Measurements from ENCODE around the gene PHLPP1. TPM values are rescaled to one million over a fixed set of nuclear protein-coding genes. Genes with fewer than 3 reads are reported as not detected.

Gene PHLPP1
- total RNA-seq, 1 experiment from 2014 or later, result 14.7 TPM

DNA sequence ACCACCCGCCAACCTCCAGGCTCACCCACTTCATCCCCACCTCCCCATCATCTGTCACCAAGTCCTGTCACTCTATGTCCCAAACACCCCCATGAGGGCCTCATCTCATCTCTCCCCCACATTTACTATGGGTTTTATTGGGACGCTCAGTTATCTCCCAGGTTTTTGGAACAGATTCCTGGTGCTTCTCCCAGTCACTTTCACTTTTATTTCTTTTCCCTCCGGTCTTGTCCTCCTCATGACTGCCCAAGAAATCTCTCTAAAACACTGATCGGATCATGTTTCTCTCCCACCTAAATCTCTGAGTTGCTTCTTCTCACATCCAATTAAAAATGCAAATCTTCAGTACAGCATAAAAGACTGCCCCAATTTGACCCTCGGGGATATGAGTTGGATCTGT, 273.1 kb downstream of the PHLPP1 start (continued):
- TF ChIP-seq EZH2 (IDR thresholded peaks at IDR 0.05) (no peak), RAD21 (IDR thresholded peaks at IDR 0.05; ENCODE audit: low read depth) (no peak), CTCF (IDR thresholded peaks at IDR 0.05 in 2 of 3, conservative IDR thresholded peaks at IDR 0.05 in 1 of 3; ENCODE audit: borderline replicate concordance in 1 of 3, insufficient read depth in 1 of 3, low read depth in 2 of 3, low read length in 2 of 3) (no peak), POLR2AphosphoS5 (IDR thresholded peaks at IDR 0.05; ENCODE audit: low read depth, low read length) (no peak), ZBTB33 (IDR thresholded peaks at IDR 0.05; ENCODE audit: extremely low read depth, insufficient replicate concordance, low read length) (no peak)
- TF ChIP-seq, protein P1, sequence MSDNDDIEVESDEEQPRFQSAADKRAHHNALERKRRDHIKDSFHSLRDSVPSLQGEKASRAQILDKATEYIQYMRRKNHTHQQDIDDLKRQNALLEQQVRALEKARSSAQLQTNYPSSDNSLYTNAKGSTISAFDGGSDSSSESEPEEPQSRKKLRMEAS (IDR thresholded peaks at IDR 0.05), result no peak

GRCh38 chr18:62989195-62989594, 273.9 kb downstream of the PHLPP1 start:
- intact Hi-C loops (cut with micrococcal nuclease), result no loop called here
- H3K4me2 ChIP-seq (ENCODE audit: low read length), result no peak overlapping the region
- ChIA-PET POLR2A (no interaction called here), CTCF (no interaction called here), RAD21 (ENCODE audit: low non-redundant PET in 1 of 2, low total read pairs in 2 of 2, uncharacterized antibody in 2 of 2, unreplicated experiment in 2 of 2) (no interaction called here)
- BruUV-seq (replicated peaks), result no TSS peak
- ATAC-seq (no peak), DNase-seq (ENCODE audit: low read depth, low spot score) (no peak)
- no peaks in the 10 kb centered on the region for H3K9me3 ChIP-seq (ENCODE audit: control insufficient read depth in 1 of 2, insufficient read depth in 1 of 2, low read depth in 1 of 2, low read length in 2 of 2)
- no peak overlapping the region for H3K27ac ChIP-seq (ENCODE audit: low read depth, low read length)
- H3K27me3 ChIP-seq (ENCODE audit: insufficient read depth, low read length), result no peaks in the 10 kb centered on the region; the same call in 1 of the 2 replicates
- H3K4me1 ChIP-seq (ENCODE audit: control insufficient read depth in 1 of 2, insufficient read depth in 2 of 2, low read length in 2 of 2), result no peaks in the 10 kb centered on the region
- no peaks in the 10 kb centered on the region for H4K20me1 ChIP-seq (ENCODE audit: insufficient read depth)
- no peaks in the 10 kb centered on the region for H3K79me2 ChIP-seq (ENCODE audit: insufficient read depth, low read length)
- H3K9ac ChIP-seq (ENCODE audit: low read length), result no peak overlapping the region
- no peak overlapping the region for H3K4me3 ChIP-seq (replicated peaks in 1 of 2; ENCODE audit: low read depth in 1 of 2, low read length in 2 of 2)
- H3K9me2 ChIP-seq (ENCODE audit: insufficient read depth), result no peaks in the 10 kb centered on the region
- no peak overlapping the region for H2AFZ ChIP-seq (ENCODE audit: low read depth, low read length, poor library complexity, severe bottlenecking)
- H3K36me3 ChIP-seq (ENCODE audit: control insufficient read depth in 1 of 2, insufficient read depth in 2 of 2, low read length in 2 of 2), result no peaks in the 10 kb centered on the region
- TF ChIP-seq TCF7L2 (IDR thresholded peaks at IDR 0.05; ENCODE audit: borderline replicate concordance, extremely low read depth, insufficient read depth, insufficient read length) (no peak), POLR2AphosphoS5 (IDR thresholded peaks at IDR 0.05; ENCODE audit: low read depth, low read length) (no peak), CEBPB (IDR thresholded peaks at IDR 0.05; ENCODE audit: low read depth) (no peak), REST (IDR thresholded peaks at IDR 0.05; ENCODE audit: low read depth) (no peak), ZFX (IDR thresholded peaks at IDR 0.05) (no peak), CBX3 (IDR thresholded peaks at IDR 0.05; ENCODE audit: low read depth) (no peak), CTCF (IDR thresholded peaks at IDR 0.05 in 2 of 3, conservative IDR thresholded peaks at IDR 0.05 in 1 of 3; ENCODE audit: borderline replicate concordance in 1 of 3, insufficient read depth in 1 of 3, low read depth in 2 of 3, low read length in 2 of 3) (no peak), EZH2phosphoT487 (IDR thresholded peaks at IDR 0.05; ENCODE audit: borderline replicate concordance) (no peak), ZNF274 (IDR thresholded peaks at IDR 0.05; ENCODE audit: low read depth, low read length) (no peak), ATF3 (IDR thresholded peaks at IDR 0.05) (no peak)

All from HCT116 (cell line).